Activated CD4-positive, alpha-beta T cell treated with anti-CD3 and anti-CD28 coated beads, Interleukin-2, Interleukin-6, amounts not matched to agents 100 ng/mL and 50 ng/mL, durations not matched to agents 16 hours and 8 hours (primary cell): ENCODE results near the gene CYTH3.
"Not testable (repeated sequence)": the region's sequence is repeated elsewhere in the genome, so short reads cannot be mapped to it uniquely, and the experiment has no call there.

Experiments used
- DNase-seq: peaks from one replicate; pipeline ENCODE4 v3.0.0-alpha.2; 2020

The CYTH3 gene

DNA sequence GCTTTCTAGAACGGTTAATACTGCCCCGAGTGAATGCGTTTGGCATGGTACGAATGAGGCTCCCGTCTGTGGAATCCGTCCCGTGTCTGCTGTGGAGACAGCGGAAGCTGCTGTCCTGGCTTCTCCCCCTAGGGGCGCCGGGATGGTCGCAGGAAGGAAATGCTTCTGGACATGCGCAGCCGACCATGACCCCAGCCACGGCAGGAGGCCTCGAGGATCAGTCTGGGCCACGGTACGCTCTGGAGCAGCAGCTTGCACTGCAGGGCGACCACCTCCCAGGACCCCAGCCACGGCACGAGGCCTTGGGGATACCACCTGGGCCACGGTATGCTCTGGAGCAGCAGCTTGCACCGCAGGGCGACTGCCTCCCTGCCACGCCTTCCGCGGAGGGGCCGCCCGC is 107.9 kb downstream of the CYTH3 start:
- DNase-seq, result no peak

- DNase-seq, result no peak
Observed at GRCh38 chr7:6164010-6164409, 108.4 kb downstream of the CYTH3 start.

- DNase-seq, result no peak
Observed at GRCh38 chr7:6163402-6163801, 109.0 kb downstream of the CYTH3 start.

DNA sequence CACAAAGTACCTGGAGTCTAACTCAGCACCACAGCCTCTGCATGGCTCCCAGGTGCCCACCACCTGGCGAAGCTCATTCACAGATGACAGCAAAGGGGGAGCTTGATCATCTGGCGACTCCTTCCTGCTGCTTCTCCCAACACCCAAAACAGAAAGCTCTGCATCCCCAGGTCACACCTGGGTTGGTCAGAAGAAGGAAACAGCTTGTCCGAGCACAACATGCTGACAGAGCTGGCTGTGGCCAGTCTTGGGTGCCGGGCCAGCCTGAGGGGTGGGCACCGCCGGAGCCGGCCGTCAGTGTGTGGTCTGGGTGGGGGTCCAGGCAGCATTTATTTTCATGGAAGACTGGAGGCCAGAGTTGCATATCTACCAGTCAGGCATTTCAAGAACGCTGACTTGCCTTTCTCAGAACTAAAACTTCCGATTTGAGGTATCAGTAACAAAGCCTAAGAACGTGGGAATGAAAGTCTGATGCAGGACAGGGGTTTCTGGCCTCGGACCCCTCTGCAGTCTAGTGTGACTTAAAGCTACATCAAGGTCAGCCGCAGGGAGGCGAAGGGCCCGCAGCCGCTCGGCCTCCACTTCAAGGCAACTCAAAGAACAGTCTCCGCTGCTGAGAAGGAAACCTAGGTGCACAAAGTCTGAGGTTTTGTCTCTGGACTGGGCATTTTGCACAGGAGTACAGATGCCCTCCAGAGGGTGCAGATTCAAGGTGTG is 109.6 kb downstream of the CYTH3 start:
- no peak for DNase-seq

DNA sequence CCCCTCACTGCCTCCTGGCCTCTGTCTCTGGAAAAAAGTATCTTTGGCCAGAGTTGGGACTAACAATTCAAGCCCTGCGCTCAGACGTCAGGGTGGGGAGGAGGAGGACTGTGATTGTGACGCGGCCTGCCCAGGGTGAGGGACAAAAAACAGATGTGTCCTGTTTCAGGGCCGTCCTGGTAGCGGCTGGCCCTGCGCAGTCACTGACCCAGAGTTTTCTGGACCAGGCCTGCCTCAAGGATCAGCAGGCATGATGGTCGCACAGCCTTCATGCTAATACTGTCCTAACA is 110.1 kb downstream of the CYTH3 start:
- no peak for DNase-seq

DNA sequence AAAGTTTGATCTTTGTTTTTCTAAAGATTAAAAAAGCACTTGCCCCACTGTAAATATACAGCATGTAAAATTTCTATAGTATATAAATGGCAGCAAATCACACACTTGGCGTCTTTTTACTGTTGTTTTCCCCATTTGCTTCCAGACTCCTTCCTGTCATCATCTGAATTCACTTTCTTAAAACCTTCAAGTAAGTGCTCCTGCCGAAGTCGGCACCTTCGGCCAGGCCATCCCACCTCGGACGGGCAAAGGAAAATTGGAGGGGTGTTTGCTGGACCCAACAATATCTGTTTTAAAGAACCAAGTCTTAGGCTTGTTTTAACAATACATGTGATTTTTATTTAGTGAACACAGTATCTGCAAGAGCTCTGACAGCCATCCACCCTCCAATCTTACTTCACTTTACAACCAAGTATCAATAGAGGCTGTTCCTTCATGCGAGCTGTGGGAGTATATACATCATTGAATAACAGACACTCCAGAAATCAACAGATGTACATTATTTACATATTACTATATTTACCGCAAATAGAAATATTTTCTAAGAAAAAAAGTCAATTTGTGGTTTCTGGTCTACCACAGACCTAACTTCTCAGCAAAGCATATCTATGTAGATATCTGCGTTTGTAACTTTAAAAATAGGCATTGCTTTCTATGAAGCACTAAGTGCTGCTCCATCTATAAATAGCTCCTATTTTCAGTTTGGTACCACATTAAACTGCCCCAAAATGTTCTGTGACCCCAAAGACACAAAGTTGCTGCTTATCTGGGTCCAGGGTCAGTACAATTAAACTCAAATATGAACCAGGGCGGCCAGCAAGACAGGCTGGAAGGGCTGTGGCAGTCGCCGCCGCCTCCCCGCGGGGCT is 110.7 kb downstream of the CYTH3 start:
- DNase-seq, result no peak

DNA sequence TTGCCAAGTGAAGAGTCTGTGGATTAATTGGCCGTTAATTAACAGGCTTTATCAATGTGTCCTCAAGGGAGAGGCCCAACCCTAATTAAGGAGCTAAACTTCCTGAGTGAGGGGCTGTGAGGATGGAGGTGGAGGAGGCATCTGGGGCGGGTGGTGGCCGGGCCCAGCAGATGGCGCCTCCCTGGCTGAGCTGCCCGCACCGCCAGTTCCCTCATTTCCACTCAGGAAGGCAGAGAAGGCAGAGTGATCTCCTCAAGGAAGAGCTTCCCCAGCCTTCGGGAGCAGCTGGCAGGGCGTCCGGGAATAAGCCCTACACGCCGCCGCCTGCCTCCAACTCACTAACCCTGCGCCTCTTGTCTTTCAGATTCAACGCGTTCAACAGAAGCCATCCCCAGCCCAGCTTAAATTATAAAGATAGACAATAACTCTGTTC is 112.2 kb downstream of the CYTH3 start:
- DNase-seq, result no peak

DNA sequence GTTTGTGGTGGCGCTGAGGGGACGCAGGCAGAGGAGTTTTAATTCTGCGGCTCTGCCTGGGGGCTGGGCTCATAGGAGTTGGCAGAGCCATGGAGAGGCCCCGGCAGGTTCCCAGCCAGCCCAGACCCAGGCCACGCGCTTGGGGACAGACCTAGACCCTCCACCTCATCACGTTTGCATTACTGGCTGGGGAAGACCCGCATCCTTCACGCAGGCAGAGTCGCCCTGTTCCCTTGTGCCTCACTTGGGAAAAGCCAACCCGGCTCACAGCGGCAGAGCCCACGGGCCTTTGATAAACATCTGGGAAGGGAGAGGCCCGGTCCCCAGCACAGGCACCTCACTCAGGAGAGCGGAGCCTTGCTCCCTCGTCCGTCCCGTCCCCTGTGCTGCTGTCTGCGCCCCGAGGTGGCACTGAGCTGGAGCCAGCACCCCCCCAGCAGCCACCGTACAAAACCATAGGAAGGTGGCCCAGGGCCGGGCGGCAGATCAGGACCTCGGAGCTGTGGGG is 112.8 kb downstream of the CYTH3 start:
- DNase-seq, result no peak

DNA sequence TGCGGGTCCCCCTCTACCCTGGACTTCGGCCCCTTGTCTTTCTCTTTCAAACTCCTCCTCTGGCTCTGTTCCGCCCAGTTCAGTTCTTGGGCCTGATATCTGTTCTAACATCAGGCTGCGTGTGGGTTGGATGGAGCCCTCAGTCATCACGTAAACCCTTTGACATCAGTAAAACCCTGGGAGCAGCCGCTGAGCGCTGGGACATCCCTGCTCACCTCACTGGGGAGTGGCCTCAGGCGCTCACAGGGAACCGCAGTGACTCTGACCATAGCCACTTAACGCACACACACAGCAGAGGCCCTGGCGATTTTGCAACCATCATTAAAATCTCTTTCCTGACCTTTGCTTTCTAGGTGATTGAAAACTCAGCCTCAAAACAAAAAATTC is 113.3 kb downstream of the CYTH3 start:
- no peak for DNase-seq

DNA sequence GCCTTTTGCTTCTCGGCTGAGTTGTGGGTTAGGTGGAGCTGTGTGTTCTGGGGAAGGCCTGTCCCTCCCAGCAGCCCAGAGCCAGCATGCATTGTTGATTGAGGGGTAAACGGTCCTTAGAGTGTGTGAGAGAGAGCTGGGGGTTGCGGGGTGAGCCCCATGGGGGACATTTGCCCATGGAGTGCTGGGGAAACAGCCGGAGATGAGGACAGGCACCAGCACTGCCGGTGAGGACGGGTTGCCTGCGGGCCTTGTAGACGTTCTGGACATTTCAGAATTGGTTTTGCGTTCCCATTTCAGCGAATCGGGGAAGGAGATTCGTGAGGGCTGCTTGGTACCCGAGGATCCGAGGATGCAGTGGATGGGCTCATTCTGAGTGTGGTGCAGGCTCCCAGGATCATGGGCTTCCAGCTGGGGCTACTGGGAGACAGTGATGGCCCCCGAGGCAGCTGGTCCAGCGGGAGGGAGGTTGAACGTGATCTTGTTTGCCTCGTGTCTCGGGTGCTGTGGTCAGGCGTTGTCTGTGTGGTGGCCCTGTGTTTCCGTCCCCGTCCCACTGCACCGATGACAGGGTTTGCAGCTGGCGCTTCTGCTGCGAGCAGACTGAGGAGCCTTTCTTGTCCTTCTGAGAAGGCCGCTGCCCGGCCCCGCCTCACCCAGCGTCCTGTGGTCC is 113.9 kb downstream of the CYTH3 start:
- DNase-seq, result no peak

GRCh38 chr7:6157685-6158423 is 114.6 kb downstream of the CYTH3 start:
- DNase-seq, result no peak

DNA sequence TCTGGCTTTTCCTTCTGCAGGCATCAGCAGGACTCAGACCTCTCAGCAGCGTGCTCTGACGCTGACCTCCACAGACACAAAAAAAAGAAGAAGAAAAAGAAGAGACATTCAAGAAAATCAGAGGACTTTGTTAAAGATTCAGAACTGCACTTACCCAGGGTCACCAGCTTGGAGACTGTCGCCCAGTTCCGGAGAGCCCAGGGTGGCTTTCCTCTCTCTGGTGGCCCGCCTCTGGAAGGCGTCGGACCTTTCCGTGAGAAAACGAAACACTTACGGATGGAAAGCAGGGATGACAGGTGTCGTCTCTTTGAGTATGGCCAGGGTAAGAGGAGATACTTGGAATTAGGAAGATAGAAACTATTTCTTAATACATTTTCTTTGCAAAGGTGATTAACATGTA is 115.7 kb downstream of the CYTH3 start:
- DNase-seq, result no peak

DNA sequence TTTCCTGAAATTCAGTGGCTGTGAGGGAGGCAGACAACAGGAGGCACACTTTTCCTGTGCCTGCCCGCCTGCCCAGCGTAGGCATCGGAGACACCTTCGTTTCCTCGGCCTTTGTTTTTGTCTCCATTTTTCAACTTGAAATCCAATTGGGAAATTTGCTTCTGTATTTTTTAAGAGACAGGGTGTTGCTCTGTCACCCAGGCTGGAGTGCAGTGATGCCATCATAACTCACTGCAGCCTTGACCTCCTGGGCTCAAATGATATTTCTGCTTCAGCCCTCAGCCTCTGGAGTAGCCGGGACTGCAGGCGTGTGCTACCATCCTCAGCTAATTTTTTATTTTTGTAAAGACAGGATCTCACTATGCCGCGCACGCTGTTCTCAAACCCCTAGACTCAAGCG is 116.8 kb downstream of the CYTH3 start:
- DNase-seq, result no peak

GRCh38 chr7:6154542-6155404 is 117.7 kb downstream of the CYTH3 start:
- no peak for DNase-seq

DNA sequence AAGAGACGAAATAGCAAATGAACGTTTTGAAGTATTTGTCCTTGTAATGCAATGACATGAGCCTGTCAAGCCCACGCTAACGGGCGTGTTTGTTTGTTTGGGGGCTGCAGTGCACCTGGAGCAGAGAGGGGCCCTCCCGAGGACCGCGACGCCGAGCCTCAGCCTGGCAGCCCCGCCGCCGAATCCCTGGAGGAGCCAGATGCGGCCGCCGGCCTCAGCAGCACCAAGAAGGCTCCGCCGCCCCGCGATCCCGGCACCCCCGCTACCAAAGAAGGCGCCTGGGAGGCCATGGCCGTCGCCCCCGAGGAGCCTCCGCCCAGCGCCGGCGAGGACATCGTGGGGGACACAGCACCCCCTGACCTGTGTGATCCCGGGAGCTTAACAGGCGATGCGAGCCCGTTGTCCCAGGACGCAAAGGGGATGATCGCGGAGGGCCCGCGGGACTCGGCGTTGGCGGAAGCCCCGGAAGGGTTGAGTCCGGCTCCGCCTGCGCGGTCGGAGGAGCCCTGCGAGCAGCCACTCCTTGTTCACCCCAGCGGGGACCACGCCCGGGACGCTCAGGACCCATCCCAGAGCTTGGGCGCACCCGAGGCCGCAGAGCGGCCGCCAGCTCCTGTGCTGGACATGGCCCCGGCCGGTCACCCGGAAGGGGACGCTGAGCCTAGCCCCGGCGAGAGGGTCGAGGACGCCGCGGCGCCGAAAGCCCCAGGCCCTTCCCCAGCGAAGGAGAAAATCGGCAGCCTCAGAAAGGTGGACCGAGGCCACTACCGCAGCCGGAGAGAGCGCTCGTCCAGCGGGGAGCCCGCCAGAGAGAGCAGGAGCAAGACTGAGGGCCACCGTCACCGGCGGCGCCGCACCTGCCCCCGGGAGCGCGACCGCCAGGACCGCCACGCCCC is 118.5 kb downstream of the CYTH3 start:
- no peak for DNase-seq

DNA sequence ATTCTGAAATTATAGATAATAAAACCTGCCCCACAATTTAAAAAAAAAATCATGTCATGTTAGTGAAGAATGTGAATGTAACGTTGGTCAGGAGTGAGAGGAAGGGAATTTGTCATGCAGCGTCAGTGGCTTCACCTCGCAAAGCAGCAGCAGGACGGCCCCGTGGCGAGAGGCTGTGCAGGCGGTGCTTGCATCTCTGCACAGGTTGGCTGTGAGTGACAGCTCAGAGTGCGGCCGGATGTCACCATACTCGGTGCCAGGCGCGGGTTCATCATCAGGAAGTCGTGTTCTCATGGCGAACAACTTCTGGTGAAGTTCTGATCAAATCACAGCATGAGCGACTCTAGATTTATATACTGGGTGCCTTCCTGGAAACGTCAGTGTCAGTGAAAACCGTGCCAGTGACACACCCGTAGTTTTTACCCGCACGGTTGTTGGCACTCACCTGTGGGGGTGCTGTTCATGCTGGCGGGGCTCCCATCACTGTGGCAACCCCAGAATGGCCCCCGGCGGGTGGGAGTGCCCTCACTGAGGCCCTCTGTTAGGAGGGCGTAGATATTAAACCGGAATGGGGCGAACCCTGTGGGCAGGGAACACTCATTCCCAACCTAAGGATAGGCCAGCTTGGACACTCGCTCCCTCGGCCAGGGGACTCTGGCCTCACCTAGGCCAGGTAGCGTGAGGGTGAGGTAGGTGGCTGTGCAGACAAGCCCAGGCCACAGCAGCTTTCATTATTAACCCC is 120.3 kb downstream of the CYTH3 start:
- no peak for DNase-seq

DNA sequence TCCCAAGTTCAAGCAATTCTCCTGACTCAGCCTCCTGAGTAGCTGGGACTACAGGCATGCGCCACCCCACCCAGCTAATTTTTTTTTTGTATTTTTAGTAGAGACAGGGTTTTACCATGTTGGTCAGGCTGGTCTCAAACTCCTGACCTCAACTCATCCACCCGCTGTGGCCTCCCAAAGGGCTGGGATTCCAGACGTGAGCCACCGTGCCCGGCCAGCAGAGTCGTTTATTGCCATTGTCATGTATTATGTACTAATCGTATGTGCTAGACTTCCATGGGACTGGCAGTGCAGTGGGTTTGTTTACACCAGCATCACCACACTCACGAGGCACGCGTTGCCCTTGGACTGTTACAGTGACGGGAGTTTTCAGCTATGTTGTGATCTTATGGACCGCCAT is 120.9 kb downstream of the CYTH3 start:
- not testable (repeated sequence) for DNase-seq

GRCh38 chr7:6149996-6150395 is 122.4 kb downstream of the CYTH3 start:
- no peak for DNase-seq

GRCh38 chr7:6148724-6149360 is 123.6 kb downstream of the CYTH3 start:
- DNase-seq, result no peak

GRCh38 chr7:6147627-6148026 is 124.8 kb downstream of the CYTH3 start:
- DNase-seq, result no peak
